Stimulated activated effector memory CD8-positive, alpha-beta T cell treated with anti-CD3 and anti-CD28 coated beads, Interleukin-12 subunit alpha, Interleukin-12 subunit beta, amount 100 ng/mL, for 72 hours (primary cell): ENCODE measurements around the gene SFXN3.
A peak's percentile ranks its signal among the peaks of the same experiment; 100 is the strongest.

ENCODE experiments used
- ATAC-seq: fragments of 150-1000 bp; cut with Tn5 transposase; 2 replicates; pipeline ENCODE4 v1.10.0; 2021
- DNase-seq, 2 donors: peaks; one replicate each; pipeline ENCODE4 v3.0.0; 2021 to 2022; ENCODE audit warnings: low spot score in 2 of 2
- H3K27ac Mint-ChIP-seq: one replicate; pipeline ENCODE4 v1.8.0; 2022; ENCODE audit warnings: mild to moderate bottlenecking, mixed read lengths
- H3K36me3 Mint-ChIP-seq: one replicate; pipeline ENCODE4 v1.8.0; 2022; ENCODE audit warnings: mild to moderate bottlenecking, mixed read lengths
- H3K4me1 Mint-ChIP-seq: one replicate; pipeline ENCODE4 v1.8.0; 2022; ENCODE audit warnings: mixed read lengths
- H3K4me3 Mint-ChIP-seq: one replicate; pipeline ENCODE4 v1.8.0; 2022; ENCODE audit warnings: mild to moderate bottlenecking, mixed read lengths
- H3K9me3 Mint-ChIP-seq: one replicate; pipeline ENCODE4 v1.8.0; 2022; ENCODE audit warnings: mixed read lengths

The SFXN3 gene

GRCh38 chr10:101085846-101086245, 54.8 kb downstream of the SFXN3 start:
- no peaks in the 10 kb centered on the region for H3K4me1 Mint-ChIP-seq
- H3K27ac Mint-ChIP-seq, result no peak overlapping the region
- H3K9me3 Mint-ChIP-seq, result peaks cover under 1% of the 10 kb centered on the region
- ATAC-seq (peak; percentile 29), DNase-seq (no peak)
- no peak overlapping the region for H3K4me3 Mint-ChIP-seq
- H3K36me3 Mint-ChIP-seq, result peaks cover 2% of the 10 kb centered on the region

- no peaks in the 10 kb centered on the region for H3K4me1 Mint-ChIP-seq
- no peak for DNase-seq
- ATAC-seq, result no peak
- no peaks in the 10 kb centered on the region for H3K36me3 Mint-ChIP-seq
- H3K4me3 Mint-ChIP-seq, result no peak overlapping the region
- no peak overlapping the region for H3K27ac Mint-ChIP-seq
- H3K9me3 Mint-ChIP-seq, result no peaks in the 10 kb centered on the region
Measured at GRCh38 chr10:101087376-101087775, 56.3 kb downstream of the SFXN3 start.

GRCh38 chr10:101087965-101088364, 56.9 kb downstream of the SFXN3 start:
- H3K4me1 Mint-ChIP-seq, result no peaks in the 10 kb centered on the region
- H3K27ac Mint-ChIP-seq, result no peak overlapping the region
- ATAC-seq (no peak), DNase-seq (no peak)
- H3K36me3 Mint-ChIP-seq, result no peaks in the 10 kb centered on the region
- H3K4me3 Mint-ChIP-seq, result no peak overlapping the region
- no peaks in the 10 kb centered on the region for H3K9me3 Mint-ChIP-seq

GRCh38 chr10:101089520-101090299, 58.7 kb downstream of the SFXN3 start:
- H3K27ac Mint-ChIP-seq, result no peak overlapping the region
- DNase-seq (no peak), ATAC-seq (no peak)
- no peaks in the 10 kb centered on the region for H3K9me3 Mint-ChIP-seq
- no peak overlapping the region for H3K4me3 Mint-ChIP-seq
- H3K4me1 Mint-ChIP-seq, result no peaks in the 10 kb centered on the region
- H3K36me3 Mint-ChIP-seq, result no peaks in the 10 kb centered on the region

GRCh38 chr10:101090597-101090996, 59.6 kb downstream of the SFXN3 start:
- Mint-ChIP-seq H3K4me1 (peaks cover 2% of the 10 kb centered on the region), H3K4me3 (no peak overlapping the region), H3K27ac (no peak overlapping the region), H3K36me3 (no peaks in the 10 kb centered on the region), H3K9me3 (no peaks in the 10 kb centered on the region)
- DNase-seq (no peak), ATAC-seq (no peak)
